ENCODE data around the gene DHRSX.

Gene DHRSX

DNA sequence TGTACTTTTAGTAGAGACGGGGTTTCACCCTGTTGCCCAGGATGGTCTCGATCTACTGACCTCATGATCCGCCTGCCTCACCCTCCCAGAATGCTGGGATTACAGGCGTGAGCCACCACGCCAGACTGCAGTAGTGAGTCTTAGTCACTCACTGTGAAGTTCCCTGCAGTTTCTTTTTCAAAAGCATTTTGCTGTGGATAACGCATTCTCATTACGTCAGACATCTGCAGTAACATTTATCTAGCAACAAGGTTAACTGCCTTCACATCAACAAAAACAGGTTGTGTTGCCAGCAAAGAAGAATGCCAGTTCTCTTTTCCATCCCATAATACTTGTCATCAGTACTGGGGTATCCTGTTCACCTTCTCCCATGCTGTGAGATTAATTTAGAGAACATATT, 164.6 kb downstream of the DHRSX start:
- TF ChIP-seq CTCF (IDR thresholded peaks at IDR 0.05; ENCODE audit: insufficient read depth, low read length, missing control alignments): no peak
- no peak for DNase-seq (ENCODE audit: low read depth, low spot score)
- ChIA-PET POLR2A (no interaction called here), CTCF (no interaction called here)
- no peak overlapping the region for H3K4me3 ChIP-seq (ENCODE audit: low read depth, low read length)

- ChIA-PET POLR2A (no interaction called here), CTCF (no interaction called here)
- DNase-seq (ENCODE audit: low read depth, low spot score): no peak
- no peak for TF ChIP-seq CTCF (IDR thresholded peaks at IDR 0.05; ENCODE audit: insufficient read depth, low read length, missing control alignments)
- no peak overlapping the region for H3K4me3 ChIP-seq (ENCODE audit: low read depth, low read length)
These were observed 166.5 kb downstream of the DHRSX start for GRCh38 chrX:2334237-2334636.

GRCh38 chrX:2332252-2332651, 168.5 kb downstream of the DHRSX start:
- TF ChIP-seq CTCF (IDR thresholded peaks at IDR 0.05; ENCODE audit: insufficient read depth, low read length, missing control alignments): no peak
- DNase-seq (ENCODE audit: low read depth, low spot score): no peak
- ChIA-PET CTCF (no interaction called here), POLR2A (no interaction called here)
- no peak overlapping the region for H3K4me3 ChIP-seq (ENCODE audit: low read depth, low read length)

GRCh38 chrX:2330910-2331309, 169.9 kb downstream of the DHRSX start:
- CTCF ChIA-PET: no interaction called here
- DNase-seq (ENCODE audit: low read depth, low spot score): no peak
- POLR2A ChIA-PET: no interaction called here
- no peak for TF ChIP-seq CTCF (IDR thresholded peaks at IDR 0.05; ENCODE audit: insufficient read depth, low read length, missing control alignments)
- H3K4me3 ChIP-seq (ENCODE audit: low read depth, low read length): no peak overlapping the region

DNA sequence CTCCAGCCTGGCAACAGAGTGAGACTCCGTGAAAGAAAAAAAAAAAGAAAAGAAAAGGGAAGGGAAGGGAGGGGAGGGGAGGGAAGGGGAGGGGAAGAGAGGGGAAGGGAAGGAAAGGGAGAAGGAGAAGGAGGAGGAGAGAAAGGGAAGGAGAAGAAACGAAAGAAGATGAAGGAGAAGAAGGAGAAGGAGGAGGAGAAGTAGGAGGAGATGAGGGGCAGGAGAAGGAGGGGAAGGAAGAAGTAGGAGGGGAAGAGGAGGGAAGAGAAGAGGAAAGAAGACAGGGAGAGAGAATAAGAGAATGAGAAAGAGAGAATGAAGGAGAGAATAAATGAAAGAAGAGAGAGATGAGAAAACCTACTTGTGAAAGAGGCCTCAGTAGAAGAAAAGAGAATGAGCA, 170.3 kb downstream of the DHRSX start:
- TF ChIP-seq CTCF (IDR thresholded peaks at IDR 0.05; ENCODE audit: insufficient read depth, low read length, missing control alignments): no peak
- CTCF ChIA-PET: no interaction called here
- H3K4me3 ChIP-seq (ENCODE audit: low read depth, low read length): no peak overlapping the region
- POLR2A ChIA-PET: no interaction called here
- DNase-seq (ENCODE audit: low read depth, low spot score): no peak

DNA sequence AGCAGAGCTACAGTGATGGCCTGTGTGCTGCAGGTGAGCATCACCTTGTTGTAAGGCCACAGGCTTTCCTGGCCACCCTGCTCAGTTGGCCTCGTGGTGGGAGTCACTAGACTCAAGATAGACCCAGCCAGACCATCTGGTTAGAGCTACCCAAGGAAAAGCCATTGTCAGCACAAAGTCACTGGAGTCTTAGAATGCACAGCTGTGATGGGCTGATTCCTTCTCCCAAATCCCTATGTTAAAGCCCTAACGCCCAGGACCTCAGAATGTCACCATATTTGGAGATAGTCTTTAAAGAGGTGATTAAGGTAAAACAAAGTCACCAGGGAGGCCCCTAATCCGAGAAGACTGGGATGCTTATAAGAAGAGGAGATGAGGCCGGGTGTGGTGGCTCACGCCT, 173.4 kb downstream of the DHRSX start:
- POLR2A ChIA-PET: no interaction called here

More for the DNA sequence above, 173.4 kb downstream of the DHRSX start:
- no peak for TF ChIP-seq CTCF (IDR thresholded peaks at IDR 0.05; ENCODE audit: insufficient read depth, low read length, missing control alignments)
- no peak overlapping the region for H3K4me3 ChIP-seq (ENCODE audit: low read depth, low read length)
- CTCF ChIA-PET: no interaction called here
- DNase-seq (ENCODE audit: low read depth, low spot score): no peak
